Lung microvascular endothelial cell (primary cell): ENCODE measurements around the gene SEMA4A. TPM values are rescaled to one million over a fixed set of nuclear protein-coding genes. Genes with fewer than 3 reads are reported as not detected.
"Not testable (repeated sequence)": the region's sequence is repeated elsewhere in the genome, so short reads cannot be mapped to it uniquely, and the experiment has no call there.

Source experiments
- DNase-seq, 2 donors: peaks; one replicate each; pipeline versions ENCODE4 v3.0.0 to v3.0.0-alpha.2; 2010; ENCODE audit warnings: low read depth in 2 of 2
- total RNA-seq: library from RNA; depleted of rRNA; stranded (reverse); fragments of >200 nt; gene quantifications from 2 replicates; pipeline ENCODE4 v1.2.1, GENCODE V29; 2014

The SEMA4A gene
- total RNA-seq, 1 donor from 2014 or later, result 0.20 TPM

GRCh38 chr1:156157506-156157905, 4.1 kb downstream of the SEMA4A start:
- no peak for DNase-seq

DNA sequence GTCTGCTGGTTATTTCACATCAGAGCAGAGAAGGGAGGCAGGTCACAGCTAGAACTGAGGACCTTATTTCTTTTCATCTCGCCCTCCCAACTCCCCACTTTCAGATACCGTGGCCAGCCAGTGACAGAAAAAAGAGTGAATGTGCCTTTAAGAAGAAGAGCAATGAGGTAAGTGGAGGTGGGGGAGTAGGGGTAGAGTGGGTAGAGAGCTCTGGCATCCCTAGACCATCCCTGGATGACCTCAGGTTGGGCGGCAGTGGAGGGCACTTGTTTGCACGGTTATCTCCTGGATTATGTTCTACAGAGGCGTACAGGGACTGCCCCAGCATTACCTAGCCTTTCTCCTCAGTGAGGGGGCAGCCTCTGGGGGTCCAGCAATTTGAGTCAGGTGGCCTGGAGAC, 4.6 kb downstream of the SEMA4A start:
- DNase-seq, result no peak

DNA sequence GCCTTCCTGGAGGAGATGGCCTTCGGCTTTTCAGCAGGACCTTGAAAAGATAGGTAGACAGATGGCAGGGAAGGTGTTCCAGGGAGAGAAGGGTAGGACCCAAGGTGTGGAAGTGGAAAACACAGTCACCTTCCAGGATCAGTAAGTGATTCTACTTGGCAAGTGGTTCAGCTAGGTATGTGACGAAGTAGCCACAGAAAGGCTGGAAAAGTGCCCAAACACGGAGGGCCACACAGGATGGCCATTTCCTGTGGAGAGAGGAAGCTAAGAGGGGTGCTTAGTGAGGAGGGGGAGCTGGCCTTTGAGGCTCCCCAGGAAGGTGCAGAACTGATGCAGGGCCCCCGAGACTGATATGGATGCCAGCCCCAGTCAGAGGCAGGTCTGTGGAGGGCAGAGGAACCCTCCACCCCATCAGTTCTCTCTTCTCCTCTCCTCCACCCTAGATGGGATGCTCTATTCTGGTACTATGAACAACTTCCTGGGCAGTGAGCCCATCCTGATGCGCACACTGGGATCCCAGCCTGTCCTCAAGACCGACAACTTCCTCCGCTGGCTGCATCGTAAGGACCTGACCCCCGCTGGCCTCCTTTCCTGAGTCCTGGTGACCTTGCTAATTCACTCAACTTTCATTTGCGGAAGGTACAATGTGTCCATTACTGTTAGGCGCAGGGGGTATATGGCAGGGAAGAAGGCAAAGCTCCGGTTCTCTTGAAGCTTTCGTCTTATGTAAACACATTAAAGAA, 6.8 kb downstream of the SEMA4A start:
- DNase-seq, result peak in 1 of 2 donors; percentile 59

- peak; percentile 84 to 92 for DNase-seq
Measured at GRCh38 chr1:156160743-156161171, 7.4 kb downstream of the SEMA4A start.

DNA sequence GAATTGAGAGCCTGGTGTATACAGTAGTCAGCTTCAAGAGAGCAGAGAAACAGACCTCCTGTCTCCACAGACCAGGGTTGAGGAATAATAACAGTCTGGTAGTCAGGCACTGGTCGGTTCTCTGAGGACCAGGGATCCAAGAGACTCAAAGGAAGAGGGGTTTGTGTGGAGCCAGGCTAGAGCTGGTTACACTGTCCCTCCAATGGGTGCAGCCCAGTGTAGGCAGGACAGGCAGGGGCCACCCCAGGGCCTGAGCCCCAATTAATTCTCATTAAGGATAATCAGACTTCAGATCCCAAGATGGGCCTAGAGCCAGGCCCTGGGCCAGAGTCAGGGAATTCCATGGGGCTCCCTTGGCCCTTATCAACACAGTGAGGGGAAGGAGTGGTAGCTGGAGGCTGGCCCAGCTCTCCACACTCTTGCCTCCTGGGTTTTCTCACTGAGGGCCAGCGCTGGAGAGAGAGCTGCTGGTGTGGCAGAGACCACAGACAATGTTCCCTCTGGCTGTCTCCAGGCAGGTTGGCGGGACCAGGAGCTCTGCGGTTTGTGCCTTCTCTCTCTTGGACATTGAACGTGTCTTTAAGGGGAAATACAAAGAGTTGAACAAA, 9.1 kb downstream of the SEMA4A start:
- DNase-seq, result no peak

GRCh38 chr1:156163712-156164111, 10.3 kb downstream of the SEMA4A start:
- no peak for DNase-seq

- DNase-seq, result no peak
Measured at GRCh38 chr1:156164125-156164831, 10.9 kb downstream of the SEMA4A start.

- DNase-seq, result peak; percentile 39 to 60
Measured at GRCh38 chr1:156165083-156165482, 11.7 kb downstream of the SEMA4A start.

DNA sequence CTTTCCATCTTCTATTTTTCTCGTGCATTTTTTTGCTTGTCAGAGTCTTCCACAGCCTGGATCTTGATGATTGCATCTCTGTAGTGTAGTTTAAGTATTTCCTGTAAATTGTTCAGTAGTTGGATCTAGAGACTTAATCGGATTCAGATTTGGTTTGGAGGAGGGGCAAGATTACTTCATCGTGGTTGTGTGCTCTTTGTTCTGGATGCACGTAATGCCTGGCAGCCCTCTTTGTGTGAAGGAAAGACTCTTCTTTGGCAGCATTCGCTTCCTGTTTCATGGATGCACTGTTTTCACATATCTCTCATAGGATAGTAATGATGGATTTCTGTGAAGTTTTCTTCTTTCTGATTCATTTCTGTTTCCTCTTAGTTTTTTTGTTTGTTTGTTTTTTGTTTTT, 14.2 kb downstream of the SEMA4A start:
- DNase-seq, result peak; percentile 74 to 82

DNA sequence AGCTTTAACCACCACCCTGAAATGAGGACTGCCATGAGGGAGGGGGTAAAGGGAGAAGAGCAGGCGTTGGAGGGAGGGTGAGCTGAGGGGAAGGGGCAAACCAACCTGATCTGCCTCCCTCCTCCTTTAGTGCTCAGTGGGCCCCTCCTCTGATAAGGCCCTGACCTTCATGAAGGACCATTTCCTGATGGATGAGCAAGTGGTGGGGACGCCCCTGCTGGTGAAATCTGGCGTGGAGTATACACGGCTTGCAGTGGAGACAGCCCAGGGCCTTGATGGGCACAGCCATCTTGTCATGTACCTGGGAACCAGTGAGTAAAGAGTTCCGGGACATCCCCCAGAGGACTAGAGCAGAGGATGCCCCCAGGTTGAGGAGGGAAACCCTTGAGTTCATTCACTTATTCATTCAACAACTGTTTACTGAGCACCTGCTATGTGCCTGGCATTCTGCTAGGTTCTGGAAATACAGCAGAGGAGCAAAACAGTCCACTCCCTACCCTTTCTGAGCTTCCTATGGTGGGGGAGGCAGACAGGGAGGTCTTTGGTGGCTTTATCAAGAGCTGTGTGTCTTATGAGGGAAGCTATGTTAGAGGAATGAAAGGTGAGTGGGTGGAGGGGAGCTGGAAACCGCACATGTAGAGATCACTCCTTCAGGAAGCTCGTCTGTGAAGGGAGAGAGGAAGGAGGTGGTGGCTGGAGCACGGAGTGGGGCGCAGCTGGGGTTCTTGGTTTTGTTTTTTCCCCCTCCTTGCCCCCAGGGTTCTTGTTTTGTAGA, 19.5 kb downstream of the SEMA4A start:
- no peak for DNase-seq

DNA sequence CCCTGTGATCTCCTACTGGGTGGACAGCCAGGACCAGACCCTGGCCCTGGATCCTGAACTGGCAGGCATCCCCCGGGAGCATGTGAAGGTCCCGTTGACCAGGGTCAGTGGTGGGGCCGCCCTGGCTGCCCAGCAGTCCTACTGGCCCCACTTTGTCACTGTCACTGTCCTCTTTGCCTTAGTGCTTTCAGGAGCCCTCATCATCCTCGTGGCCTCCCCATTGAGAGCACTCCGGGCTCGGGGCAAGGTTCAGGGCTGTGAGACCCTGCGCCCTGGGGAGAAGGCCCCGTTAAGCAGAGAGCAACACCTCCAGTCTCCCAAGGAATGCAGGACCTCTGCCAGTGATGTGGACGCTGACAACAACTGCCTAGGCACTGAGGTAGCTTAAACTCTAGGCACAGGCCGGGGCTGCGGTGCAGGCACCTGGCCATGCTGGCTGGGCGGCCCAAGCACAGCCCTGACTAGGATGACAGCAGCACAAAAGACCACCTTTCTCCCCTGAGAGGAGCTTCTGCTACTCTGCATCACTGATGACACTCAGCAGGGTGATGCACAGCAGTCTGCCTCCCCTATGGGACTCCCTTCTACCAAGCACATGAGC, 23.3 kb downstream of the SEMA4A start:
- no peak for DNase-seq

DNA sequence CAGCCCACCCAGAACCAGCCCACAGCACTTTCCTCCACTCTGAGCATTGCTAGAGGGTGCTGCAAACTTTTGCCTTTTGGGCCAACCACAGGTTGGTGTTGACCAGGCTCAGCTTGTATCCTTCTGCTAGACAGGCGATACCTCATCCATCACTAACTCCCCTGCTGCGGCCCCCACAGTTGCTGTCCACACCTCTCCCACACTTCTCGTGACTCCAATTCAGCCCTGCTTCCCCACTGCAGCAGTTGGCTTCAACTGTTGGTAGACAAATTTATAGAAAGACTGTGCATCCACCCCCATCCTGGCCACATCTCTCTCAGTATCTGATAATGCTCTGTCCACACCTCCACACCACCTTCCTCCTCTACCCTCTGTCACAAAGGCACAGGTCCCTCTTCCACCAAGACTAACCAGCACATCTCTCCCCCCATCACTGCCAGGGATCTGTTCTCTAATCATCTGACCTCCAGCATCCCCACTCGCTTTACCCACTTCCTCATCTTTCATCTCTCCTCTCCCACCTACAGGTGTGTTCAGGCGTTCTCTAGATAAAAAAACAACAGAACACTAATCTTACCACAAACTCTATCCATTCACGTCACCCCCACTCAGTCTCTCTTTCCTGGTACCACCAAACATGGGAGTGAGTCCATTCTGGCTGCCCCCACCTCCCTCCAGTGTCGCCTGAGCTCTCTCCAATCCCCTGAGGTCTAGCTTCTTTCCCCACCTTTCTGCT, 24.7 kb downstream of the SEMA4A start:
- no peak for DNase-seq

DNA sequence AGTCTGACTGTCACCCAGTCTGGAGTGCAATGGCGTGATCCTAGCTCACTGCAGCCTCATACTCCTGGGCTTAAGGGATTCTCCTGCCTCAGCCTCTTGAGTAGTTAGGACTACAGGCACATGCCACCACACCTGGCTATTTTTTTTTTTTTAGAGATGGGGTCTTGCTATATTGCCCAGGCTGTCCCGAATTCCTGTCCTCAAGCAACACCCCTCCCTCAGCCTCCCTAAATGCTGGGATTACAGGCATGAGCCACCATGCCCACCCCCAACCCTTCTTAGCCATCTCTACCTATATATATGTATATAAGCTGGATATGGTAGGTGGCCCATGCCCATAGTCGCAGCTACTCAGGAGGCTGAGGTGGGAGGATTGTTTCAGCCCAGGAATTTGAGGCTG, 27.1 kb downstream of the SEMA4A start:
- DNase-seq, result no peak

- DNase-seq, result not testable (repeated sequence)
Measured at GRCh38 chr1:156181391-156181924, 28.1 kb downstream of the SEMA4A start.

GRCh38 chr1:156182010-156182779, 28.8 kb downstream of the SEMA4A start:
- DNase-seq, result not testable (repeated sequence)

DNA sequence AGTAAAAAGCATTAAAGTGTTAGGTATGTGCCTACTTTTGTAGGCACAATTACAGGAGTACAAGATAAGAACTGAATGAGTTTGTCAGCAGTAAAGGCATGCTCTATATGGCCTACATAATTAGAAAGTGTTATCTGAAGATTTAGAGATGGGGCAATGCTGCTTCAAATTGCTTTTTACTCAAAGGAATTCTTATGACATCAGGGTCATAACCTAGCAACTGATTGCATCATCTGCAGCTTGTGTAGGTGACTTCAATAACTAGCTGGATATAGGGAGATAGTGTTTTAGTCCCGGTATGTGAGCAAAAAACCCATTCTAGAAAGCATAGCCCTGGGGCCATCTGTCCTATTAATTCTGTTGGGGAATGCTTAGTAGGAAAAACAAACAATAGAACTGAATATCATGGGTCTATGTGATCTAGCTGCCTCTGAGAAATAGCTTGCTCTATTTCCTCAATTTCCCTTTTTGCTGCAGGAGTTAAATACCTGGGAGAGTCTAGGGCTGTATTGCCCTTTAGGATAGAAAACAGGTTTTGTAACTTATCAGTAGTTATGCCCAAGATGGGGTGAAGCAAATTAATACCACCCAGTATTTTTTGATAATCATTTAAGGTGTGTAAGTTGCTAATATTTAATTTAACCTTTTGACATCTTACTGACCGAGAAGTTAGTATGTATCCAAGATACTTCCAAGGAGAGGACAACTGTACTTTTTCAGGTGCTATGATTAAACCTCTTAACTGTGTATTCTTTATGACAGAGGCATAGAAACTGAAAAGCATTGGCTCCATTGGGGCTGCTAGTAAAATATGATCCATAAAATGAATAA, 33.2 kb downstream of the SEMA4A start:
- DNase-seq, result not testable (repeated sequence)

GRCh38 chr1:156190265-156190664, 36.9 kb downstream of the SEMA4A start:
- not testable (repeated sequence) for DNase-seq

DNA sequence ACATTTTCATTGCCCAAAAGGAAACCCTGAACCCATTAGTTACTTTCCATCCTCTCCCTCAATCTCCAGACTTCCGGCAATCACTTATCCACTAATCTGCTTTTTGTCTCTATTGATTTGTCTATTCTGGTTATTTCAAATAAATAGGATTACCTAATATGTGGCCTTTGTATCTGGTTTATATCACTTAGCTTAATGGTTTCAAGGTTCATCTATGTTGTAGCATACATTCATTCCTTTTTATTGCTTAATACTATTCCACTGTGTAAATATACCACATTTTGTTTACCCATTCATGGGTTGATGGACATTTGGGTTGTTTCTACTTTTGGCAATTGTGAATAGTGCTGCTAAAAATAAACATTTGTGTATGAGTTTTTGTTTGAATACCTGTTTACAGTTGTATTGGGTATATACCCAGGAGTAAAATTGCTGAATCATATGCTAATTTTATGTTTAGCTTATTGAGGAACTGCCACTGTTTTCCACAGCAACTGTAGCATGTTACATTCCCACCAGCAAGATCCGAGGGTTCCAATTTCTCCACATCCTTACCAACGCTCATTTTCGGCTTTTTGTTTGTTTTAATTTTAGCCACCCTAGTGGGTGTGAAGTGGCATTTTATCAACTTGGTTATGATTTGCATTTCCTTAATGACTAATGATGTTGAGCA, 38.0 kb downstream of the SEMA4A start:
- no peak for DNase-seq
